Smooth muscle cell (in vitro differentiated cells): ENCODE measurements around the gene PC. TPM values are rescaled to one million over a fixed set of nuclear protein-coding genes. Genes with fewer than 3 reads are reported as not detected.
"Not testable (repeated sequence)": the region's sequence is repeated elsewhere in the genome, so short reads cannot be mapped to it uniquely, and the experiment has no call there.

Experiments
- DNase-seq: peaks from one replicate; lab custom pipeline; 2025; ENCODE audit not compliant: unreplicated experiment; lab: John Stamatoyannopoulos, UW
- H2AFZ ChIP-seq: fragments of 200-600 bp; sonication (generic); 2 replicates; pipeline ENCODE4 v1.6.0; 2016; ENCODE audit warnings: antibody characterized with exemption, low read depth, mild to moderate bottlenecking
- H3F3A ChIP-seq: fragments of 200-600 bp; sonication (generic); 2 replicates; pipeline ENCODE4 v1.6.0; 2017; ENCODE audit warnings: antibody characterized with exemption, low read depth
- H3K27ac ChIP-seq: fragments of 200-600 bp; sonication (generic); 2 replicates; pipeline ENCODE4 v1.5.1; 2016; ENCODE audit warnings: low read depth, mild to moderate bottlenecking
- H3K27me3 ChIP-seq: fragments of 200-600 bp; sonication (generic); 2 replicates; pipeline ENCODE4 v1.6.1; 2016; ENCODE audit warnings: low read depth, mild to moderate bottlenecking
- H3K36me3 ChIP-seq: fragments of 200-600 bp; sonication (generic); 2 replicates; pipeline ENCODE4 v1.5.1; 2016; ENCODE audit warnings: low read depth
- H3K4me1 ChIP-seq: fragments of 200-600 bp; sonication (generic); 2 replicates; pipeline ENCODE4 v1.5.1; 2016; ENCODE audit warnings: low read depth
- H3K4me2 ChIP-seq: fragments of 200-600 bp; sonication (generic); 2 replicates; pipeline ENCODE4 v1.6.0; 2016; ENCODE audit warnings: mild to moderate bottlenecking
- H3K4me3 ChIP-seq: fragments of 200-600 bp; sonication (generic); 2 replicates; pipeline ENCODE4 v1.5.1; 2016; ENCODE audit warnings: mild to moderate bottlenecking
- H3K79me2 ChIP-seq: fragments of 200-600 bp; sonication (generic); 2 replicates; pipeline ENCODE4 v1.6.0; 2016; ENCODE audit warnings: low read depth, mild to moderate bottlenecking
- H3K9ac ChIP-seq: fragments of 200-600 bp; sonication (generic); 2 replicates; pipeline ENCODE4 v1.6.0; 2016; ENCODE audit warnings: low read depth
- H3K9me3 ChIP-seq: fragments of 200-600 bp; sonication (generic); replicated peaks from 2 replicates; pipeline ENCODE4 v1.5.1; 2016; ENCODE audit warnings: low read depth
- H4K20me1 ChIP-seq: fragments of 200-600 bp; sonication (generic); 2 replicates; pipeline ENCODE4 v1.6.0; 2016; ENCODE audit warnings: low read depth
- CTCF ChIP-seq: fragments of 200-600 bp; sonication (generic); IDR thresholded peaks from 2 replicates; pipeline ENCODE4 v1.5.1; 2017; ENCODE audit warnings: borderline replicate concordance, mild to moderate bottlenecking, antibody characterized with exemption; ENCODE audit not compliant: insufficient read depth, poor library complexity, severe bottlenecking
- WGBS: methylation state at CpG from one replicate; pipeline ENCODE4 v1.1.7; 2016; ENCODE audit warnings: low lambda C conversion rate; 5-methylcytosine and 5-hydroxymethylcytosine counted together
- microRNA-seq: library from miRNA; unstranded; fragments of <30 nt; microRNA quantifications from one replicate; pipeline ENCODE4, GENCODE V29; 2016; ENCODE audit warnings: borderline number of aligned reads
- polyA plus RNA-seq: library from polyadenylated mRNA; unstranded; fragments of >200 nt; fragmentation: Nextera tagmentation; extraction: Ambion mirVana; gene quantifications from 2 replicates; pipeline ENCODE4 v1.2.1, GENCODE V29; 2016
- small RNA-seq: library from RNA; depleted of rRNA; stranded (forward); fragments of <200 nt; gene quantifications from one replicate; pipeline ENCODE3, GENCODE V24; 2014
- total RNA-seq: library from RNA; depleted of rRNA; stranded (reverse); fragments of >200 nt; gene quantifications from 2 replicates; pipeline ENCODE4 v1.2.3, GENCODE V29; 2014

Gene PC
- total and polyA plus RNA-seq, 2 experiments from 2014 or later: 11.8 to 36.1 TPM

GRCh38 chr11:66800720-66801428 lies 157.3 kb downstream of the PC start:
- DNase-seq: no peak
- H3K79me2 ChIP-seq: no peaks in the 10 kb centered on the region
- no peaks in the 10 kb centered on the region for H3F3A ChIP-seq
- H3K4me3 ChIP-seq: no peak overlapping the region
- no peaks in the 10 kb centered on the region for H3K4me1 ChIP-seq
- 96% methylated on average over 5 of the region's 5 CpGs for WGBS
- no peak overlapping the region for H3K27ac ChIP-seq
- H3K27me3 ChIP-seq: no peaks in the 10 kb centered on the region
- TF ChIP-seq CTCF: no peak
- no peaks in the 10 kb centered on the region for H3K9me3 ChIP-seq
- no peak overlapping the region for H3K4me2 ChIP-seq
- no peaks in the 10 kb centered on the region for H4K20me1 ChIP-seq
- H3K36me3 ChIP-seq: no peaks in the 10 kb centered on the region
- H2AFZ ChIP-seq: no peak overlapping the region
- H3K9ac ChIP-seq: no peak overlapping the region

GRCh38 chr11:66799815-66800214 lies 158.4 kb downstream of the PC start:
- DNase-seq, H3K4me2 ChIP-seq, H4K20me1 ChIP-seq, H3K4me1 ChIP-seq, H3K9me3 ChIP-seq, H3K9ac ChIP-seq, H3K79me2 ChIP-seq, H3F3A ChIP-seq, H3K36me3 ChIP-seq, H3K27ac ChIP-seq, H2AFZ ChIP-seq, H3K27me3 ChIP-seq, H3K4me3 ChIP-seq: not testable (repeated sequence)

Small RNA genes lying within 50 kb of the gene (microRNA-seq; reads per million reads assigned to microRNA genes)
- gene MIR3163: not detected

Small RNA genes lying within 50 kb of the gene (small RNA-seq; reads per million reads assigned to genes)
- gene MIR3163 (0.13 reads per million), gene RNU7-23P (not detected)

Other genes with a start within 250 kb of the PC start
- 15.6 and 20.9 TPM in 2 replicates for gene SPTBN2, start 229.2 kb downstream of the PC start, total RNA-seq
- 15.7 and 18.3 TPM in 2 replicates for gene SPTBN2, start 229.2 kb downstream of the PC start, polyA plus RNA-seq
- gene RCE1, start 114.9 kb downstream of the PC start, total RNA-seq: 12.1 and 25.2 TPM in 2 replicates
- 33.5 and 34.1 TPM in 2 replicates for gene RCE1, start 114.9 kb downstream of the PC start, polyA plus RNA-seq
- 14.7 and 15.2 TPM in 2 replicates for gene LRFN4, start 101.3 kb downstream of the PC start, total RNA-seq
- 37.6 and 43.0 TPM in 2 replicates for gene LRFN4, start 101.3 kb downstream of the PC start, polyA plus RNA-seq
- gene C11orf86, start 16.9 kb upstream of the PC start, total RNA-seq: not detected in 2 replicates
- gene C11orf86, start 16.9 kb upstream of the PC start, polyA plus RNA-seq: not detected in 2 replicates
- gene SYT12, start 64.8 kb upstream of the PC start, total RNA-seq: 0.67 and 2.1 TPM in 2 replicates
- 3.4 and 4.9 TPM in 2 replicates for gene SYT12, start 64.8 kb upstream of the PC start, polyA plus RNA-seq
- 25.7 and 28.4 TPM in 2 replicates for gene RHOD, start 98.5 kb upstream of the PC start, total RNA-seq
- 38.9 and 63.6 TPM in 2 replicates for gene RHOD, start 98.5 kb upstream of the PC start, polyA plus RNA-seq
- gene KDM2A, start 160.9 kb upstream of the PC start, total RNA-seq: 42.0 and 44.9 TPM in 2 replicates
- 18.9 and 21.6 TPM in 2 replicates for gene KDM2A, start 160.9 kb upstream of the PC start, polyA plus RNA-seq